G401 (cell line): ENCODE results near the gene MICAL2. TPM values are rescaled to one million over a fixed set of nuclear protein-coding genes. Genes with fewer than 3 reads are reported as not detected.

Experiments used
- DNase-seq: peaks from one replicate; pipeline ENCODE4 v3.0.0-alpha.2; 2015; ENCODE audit warnings: low spot score
- in situ Hi-C: cut with HindIII; loops from 2 replicates; pipeline ENCODE4 v1.10.0; 2016; ENCODE audit warnings: low sequenced_read_pairs, mixed read lengths
- total RNA-seq: library from RNA; depleted of rRNA; stranded (reverse); fragments of >200 nt; shearing (Covaris generic); gene quantifications from 2 replicates; pipeline ENCODE4 v1.2.3, GENCODE V29; 2014

The MICAL2 gene
- total RNA-seq, 1 experiment from 2014 or later = 21.1 TPM

- DNase-seq = no peak
- in situ Hi-C loops = no loop called here
Observed at GRCh38 chr11:12192794-12193514, 82.6 kb downstream of the MICAL2 start.

GRCh38 chr11:12193515-12194336 lies 83.3 kb downstream of the MICAL2 start:
- in situ Hi-C loops = no loop called here

DNA sequence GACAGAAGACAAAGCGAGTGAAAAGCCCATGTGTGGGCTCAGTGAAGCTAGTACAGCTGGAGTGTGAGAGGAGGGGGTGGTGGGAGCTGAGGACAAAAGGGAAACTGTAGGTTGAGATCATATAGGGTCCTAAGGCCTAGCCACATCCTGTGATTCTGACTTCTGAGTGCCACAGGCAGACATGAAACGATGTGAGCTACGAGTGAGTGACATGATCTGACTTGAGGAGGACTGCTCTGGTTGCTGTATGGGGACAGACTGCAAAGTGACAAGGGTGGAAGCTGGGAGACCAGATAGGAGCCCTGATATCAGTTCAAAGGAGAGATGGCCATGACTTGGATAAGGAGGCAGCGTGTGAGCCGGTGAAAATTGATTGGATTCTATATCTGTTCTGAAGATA lies 85.4 kb downstream of the MICAL2 start:
- no peak for DNase-seq
- in situ Hi-C loops = no loop called here

More at GRCh38 chr11:12193515-12194336, 83.3 kb downstream of the MICAL2 start:
- DNase-seq = no peak

- in situ Hi-C loops = no loop called here
Observed at GRCh38 chr11:12196308-12196707, 85.9 kb downstream of the MICAL2 start.

DNA sequence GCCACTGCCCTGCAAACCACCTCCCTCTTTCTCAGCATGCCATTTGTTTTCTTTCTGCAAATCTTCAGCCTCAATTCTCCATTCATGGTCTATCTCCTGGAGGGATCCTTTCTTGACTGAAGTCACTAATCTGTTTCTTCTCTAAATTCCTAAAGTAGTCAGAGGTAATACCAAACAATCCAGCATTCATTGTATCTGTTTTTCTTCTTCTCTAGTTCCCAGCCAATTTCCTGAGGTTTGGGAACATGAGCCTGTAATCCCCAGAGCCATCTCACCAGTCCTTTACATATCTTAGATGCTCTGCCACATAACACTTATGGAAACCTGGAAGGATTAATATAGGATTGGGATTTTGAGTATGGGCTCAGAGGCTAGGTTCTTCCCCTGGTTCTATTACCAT lies 86.5 kb downstream of the MICAL2 start:
- no peak for DNase-seq
- in situ Hi-C loops = no loop called here

More at GRCh38 chr11:12196308-12196707, 85.9 kb downstream of the MICAL2 start:
- DNase-seq = no peak

GRCh38 chr11:12198251-12199222 lies 88.1 kb downstream of the MICAL2 start:
- in situ Hi-C loops = no loop called here
- DNase-seq = peak; percentile 67

DNA sequence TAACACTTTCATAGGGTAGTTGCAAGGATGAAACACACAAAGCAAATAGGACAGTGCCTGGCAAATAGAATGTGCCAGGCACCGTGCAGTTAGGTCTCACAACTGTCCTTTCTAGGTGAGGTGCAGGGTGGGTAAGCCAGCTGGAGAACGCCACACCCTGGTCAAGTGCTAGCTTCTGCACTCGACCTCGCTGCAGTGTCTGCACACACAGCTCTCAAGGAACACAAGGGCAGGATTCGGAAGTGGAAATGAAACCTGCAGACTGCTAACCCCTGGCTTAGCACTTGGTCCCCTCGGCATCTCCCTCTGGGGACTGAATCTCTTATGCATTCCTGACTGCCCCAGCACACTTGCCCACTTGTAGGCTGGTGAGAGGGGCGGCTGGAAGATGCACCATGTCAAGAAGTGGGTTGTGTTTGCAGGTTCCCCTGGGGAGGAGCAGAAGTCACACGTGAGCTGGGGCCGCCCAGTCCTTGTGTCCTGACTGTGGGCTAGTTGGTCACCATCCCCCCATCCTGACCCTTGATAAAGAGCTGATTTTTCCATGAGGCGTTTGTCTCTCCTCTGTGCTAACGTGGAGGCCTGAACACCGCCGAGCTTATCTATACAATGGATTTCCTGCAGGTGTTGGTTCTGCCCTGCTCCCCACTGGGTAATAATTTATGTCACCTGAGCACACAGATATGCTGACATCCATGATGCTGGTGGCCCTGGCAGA lies 89.0 kb downstream of the MICAL2 start:
- in situ Hi-C loops = no loop called here

DNA sequence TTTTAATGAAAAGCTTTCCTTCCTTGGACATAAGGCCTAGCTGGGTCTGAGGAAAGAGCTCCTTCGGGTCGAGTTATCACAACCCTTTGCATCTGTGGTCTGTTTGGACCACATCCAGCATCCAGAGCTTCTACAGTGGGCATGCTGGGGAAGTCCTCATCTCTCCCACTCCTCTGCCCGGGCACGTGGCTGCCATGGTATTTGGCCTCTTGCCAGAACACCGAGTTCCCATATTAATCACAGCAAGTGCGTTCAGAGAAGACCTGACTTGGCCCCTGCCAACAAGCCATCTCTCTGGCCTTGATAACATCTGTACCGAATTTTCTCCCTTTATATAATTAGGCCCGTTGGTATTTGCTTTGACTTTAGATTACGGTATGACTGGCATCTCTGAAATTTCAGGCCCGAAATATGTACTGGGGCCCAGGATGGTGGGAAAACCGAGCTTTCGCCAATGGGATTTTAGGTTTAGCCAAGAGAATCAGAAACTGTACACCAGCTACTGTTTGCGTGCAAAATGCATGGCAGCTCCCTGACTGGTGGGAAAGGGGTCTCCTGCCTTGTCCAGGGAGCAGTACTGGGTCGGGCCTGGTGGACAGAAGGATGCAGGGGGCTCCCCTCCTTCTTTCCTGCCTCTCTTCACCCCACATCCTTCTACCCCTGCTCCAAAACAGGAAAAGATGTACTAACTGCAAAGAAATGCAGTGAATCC lies 90.0 kb downstream of the MICAL2 start:
- DNase-seq = no peak
- in situ Hi-C loops = no loop called here

More for the DNA sequence above, 89.0 kb downstream of the MICAL2 start:
- no peak for DNase-seq

- in situ Hi-C loops = no loop called here
- no peak for DNase-seq
Observed at GRCh38 chr11:12200991-12201985, 90.9 kb downstream of the MICAL2 start.

DNA sequence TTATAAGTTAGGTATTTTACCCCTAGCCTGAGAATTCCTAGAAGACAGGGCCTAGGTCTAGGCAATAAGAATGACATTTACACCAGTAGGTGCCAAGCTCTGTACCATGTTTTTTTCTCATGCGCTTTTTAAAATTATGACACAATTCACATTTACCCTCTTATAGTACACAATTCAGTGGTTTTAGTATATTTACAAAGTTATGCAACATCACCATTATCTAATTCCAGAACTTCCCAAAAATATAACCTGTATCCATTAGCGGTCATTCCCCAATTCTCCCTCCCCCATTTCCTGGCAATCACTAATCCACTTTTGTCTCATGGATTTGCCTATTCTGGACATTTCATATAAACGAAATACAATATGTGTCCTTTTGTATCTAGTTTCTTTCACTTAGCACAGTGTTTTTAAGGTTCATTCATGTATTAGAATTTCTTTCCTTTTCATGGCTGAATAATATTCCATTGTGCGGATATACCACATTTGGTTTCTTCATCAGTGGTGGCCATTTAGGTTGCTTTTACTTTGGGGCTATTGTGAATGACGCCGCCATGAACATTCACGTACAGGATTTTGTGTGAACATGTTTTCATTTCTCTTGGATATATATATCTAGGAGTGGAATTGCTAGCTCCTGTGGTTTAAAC lies 92.4 kb downstream of the MICAL2 start:
- in situ Hi-C loops = no loop called here
- DNase-seq = no peak

DNA sequence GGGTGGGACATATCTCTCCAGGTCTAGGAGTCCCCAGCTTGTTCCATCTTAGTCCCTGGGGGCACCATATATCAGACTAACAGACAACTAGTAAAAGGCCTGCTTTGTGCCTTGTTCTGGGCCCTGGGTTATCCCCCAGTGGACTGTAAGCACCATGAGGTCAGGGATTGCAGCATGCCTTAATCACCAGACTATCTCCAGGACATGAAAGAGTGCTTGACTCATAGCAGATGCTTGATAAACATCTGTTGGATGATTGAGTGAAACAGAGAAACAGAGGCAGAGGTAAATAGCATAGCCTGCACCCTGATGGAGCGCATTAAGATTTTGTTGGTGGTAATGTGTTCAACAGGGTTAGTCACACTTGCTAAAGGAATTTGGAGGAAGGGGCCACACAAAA lies 94.1 kb downstream of the MICAL2 start:
- DNase-seq = no peak
- in situ Hi-C loops = no loop called here

DNA sequence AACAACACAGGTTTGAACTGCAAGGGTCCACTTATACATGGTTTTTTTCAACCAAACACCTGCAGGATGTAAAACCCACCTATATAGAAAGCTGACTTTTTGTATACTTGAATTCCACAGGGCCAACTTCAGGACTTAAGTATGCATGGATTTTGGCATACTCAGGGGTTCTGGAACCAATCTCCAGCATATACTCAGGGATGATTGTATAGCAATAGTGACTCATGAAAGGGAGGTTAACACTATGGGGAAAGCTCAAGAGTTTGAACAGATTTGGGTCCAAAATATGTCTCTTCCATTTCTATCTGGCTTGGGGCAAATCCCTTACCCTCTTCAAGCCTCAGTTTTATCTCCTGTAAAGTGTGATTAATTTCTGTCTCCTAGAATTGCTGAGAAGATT lies 94.9 kb downstream of the MICAL2 start:
- in situ Hi-C loops = no loop called here
- DNase-seq = no peak

DNA sequence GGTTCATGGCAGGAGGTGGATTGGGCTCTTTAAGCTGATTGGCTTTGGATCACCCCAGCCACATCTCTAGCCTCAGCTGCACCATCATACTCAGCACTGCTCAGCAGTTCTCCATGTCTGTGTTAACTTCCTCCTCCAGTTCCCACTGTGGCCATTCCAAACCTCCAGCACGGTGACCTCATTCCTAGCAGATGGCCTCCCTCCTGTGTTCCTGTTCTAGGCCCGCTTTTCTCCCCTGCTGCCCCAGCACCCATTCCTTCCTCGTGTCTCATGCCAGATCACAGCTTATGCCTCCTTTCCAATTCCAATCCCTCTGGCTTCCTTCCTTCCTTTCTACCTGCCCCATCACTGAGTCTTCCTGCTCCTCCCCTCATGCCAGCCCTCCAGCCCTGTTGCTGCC lies 96.1 kb downstream of the MICAL2 start:
- peak; percentile 83 for DNase-seq
- in situ Hi-C loops = no loop called here

DNA sequence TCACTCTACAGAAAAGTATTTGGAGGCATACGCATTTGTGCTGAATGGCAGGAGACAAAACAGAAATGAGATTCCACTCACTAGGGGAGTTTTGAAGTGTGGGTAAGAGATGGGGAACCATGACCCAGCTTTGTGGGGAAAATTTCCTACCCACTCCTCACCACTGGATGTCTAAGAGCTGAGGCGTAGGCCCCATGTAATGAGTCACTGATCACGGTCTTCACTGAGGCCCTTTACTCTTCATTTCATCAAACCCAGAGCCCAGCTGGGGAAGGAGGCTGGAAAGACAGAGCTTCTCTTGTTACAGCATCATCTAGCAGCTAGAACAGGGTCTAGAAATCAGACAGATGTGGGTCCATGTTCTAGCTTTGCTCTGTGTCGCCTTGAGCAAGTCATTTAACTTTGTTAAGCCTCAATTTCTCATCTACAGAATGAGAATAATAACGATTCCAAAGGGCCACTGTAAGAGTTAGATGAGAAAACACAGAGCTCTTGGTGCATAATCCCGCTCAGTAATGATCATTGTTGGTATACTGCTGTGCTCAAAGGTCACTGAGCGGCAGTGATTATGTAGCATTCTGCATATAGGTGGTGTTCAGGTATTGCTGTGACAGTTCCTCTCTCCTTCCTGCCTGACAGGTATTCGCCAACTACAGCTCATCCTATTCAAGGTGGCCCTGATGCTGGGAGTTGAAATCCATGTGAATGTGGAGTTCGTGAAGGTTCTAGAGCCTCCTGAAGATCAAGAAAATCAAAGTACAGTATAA lies 97.2 kb downstream of the MICAL2 start:
- in situ Hi-C loops = no loop called here
- no peak for DNase-seq

DNA sequence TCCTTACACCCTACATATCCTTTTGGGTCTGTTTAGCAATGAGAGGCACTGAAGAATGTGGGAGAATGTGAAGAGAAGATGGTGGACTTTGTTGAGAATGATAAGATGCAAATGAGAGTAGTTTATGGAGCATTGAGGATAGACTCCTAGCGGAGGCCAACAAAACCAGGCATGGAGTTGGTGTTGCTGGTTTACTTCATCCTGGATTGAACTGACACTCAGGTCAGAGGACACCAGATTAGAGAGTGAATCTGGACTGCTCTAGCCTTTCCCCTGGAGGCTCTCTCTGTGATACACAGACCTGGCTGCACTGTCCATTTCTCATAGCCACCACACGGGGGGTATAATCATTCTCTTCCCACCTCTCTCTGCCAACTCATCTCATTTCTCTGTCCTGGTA lies 98.7 kb downstream of the MICAL2 start:
- no peak for DNase-seq
- in situ Hi-C loops = no loop called here

DNA sequence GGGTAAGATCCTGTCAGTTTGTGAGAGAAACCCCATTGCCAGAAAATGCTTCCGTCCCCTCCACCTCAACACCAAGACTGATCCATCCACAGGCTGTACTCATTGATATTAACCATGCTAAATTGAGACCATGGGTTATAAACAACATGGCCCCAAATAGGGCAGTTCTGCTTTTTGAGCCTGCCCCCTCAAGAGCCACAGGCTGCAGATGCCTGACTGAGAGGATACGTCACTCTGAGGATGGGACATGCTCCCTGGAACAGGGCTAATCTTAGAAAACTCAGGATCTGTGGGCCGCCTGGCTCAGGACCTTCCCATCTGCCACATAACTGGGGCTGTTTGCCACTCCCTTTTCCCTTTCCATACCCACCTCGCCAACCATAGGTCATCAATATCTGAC lies 99.8 kb downstream of the MICAL2 start:
- no peak for DNase-seq
- in situ Hi-C loops = no loop called here
